Endothelial cell (in vitro differentiated cells): ENCODE measurements around the gene PARVB. TPM values are rescaled to one million over a fixed set of nuclear protein-coding genes. Genes with fewer than 3 reads are reported as not detected.

Experiments
- DNase-seq: peaks from one replicate; pipeline ENCODE4 v3.0.0; 2021; ENCODE audit warnings: low spot score
- H3K27ac Mint-ChIP-seq: one replicate; pipeline ENCODE4 v1.8.0; 2021; ENCODE audit warnings: mixed read lengths, inconsistent platforms; ENCODE audit not compliant: unreplicated experiment
- H3K27me3 Mint-ChIP-seq: one replicate; pipeline ENCODE4 v1.8.0; 2021; ENCODE audit warnings: mild to moderate bottlenecking, moderate library complexity, mixed read lengths, inconsistent platforms; ENCODE audit not compliant: unreplicated experiment
- H3K36me3 Mint-ChIP-seq: one replicate; pipeline ENCODE4 v1.8.0; 2021; ENCODE audit warnings: mild to moderate bottlenecking, low read depth, mixed read lengths, inconsistent platforms; ENCODE audit not compliant: unreplicated experiment
- H3K4me1 Mint-ChIP-seq: one replicate; pipeline ENCODE4 v1.8.0; 2021; ENCODE audit warnings: mild to moderate bottlenecking, mixed read lengths, inconsistent platforms; ENCODE audit not compliant: unreplicated experiment
- H3K4me3 Mint-ChIP-seq: one replicate; pipeline ENCODE4 v1.8.0; 2021; ENCODE audit warnings: mild to moderate bottlenecking, mixed read lengths, inconsistent platforms; ENCODE audit not compliant: unreplicated experiment
- H3K9me3 Mint-ChIP-seq: one replicate; pipeline ENCODE4 v1.8.0; 2021; ENCODE audit warnings: mixed read lengths, inconsistent platforms; ENCODE audit not compliant: unreplicated experiment
- total RNA-seq: library from RNA; stranded (reverse); fragmentation: NEBNext Ultra II Directional; extraction: Animal tissue kit (Norgen Biotek cat#: 25700); gene quantifications from one replicate; pipeline ENCODE4 v1.2.1, GENCODE V29; 2021; ENCODE audit not compliant: unreplicated experiment
- TF ChIP-seq, protein P1 (sequence below): fragments of 200-600 bp; sonication (generic); IDR thresholded peaks from one replicate; pipeline ENCODE4 v1.5.0; 2021; ENCODE audit warnings: antibody characterized with exemption; ENCODE audit not compliant: unreplicated experiment

Gene PARVB
- total RNA-seq, 1 donor from 2014 or later, result 105 TPM

- no peaks in the 10 kb centered on the region for H3K9me3 Mint-ChIP-seq
- H3K36me3 Mint-ChIP-seq, result peaks cover 26% of the 10 kb centered on the region
- peaks cover 4% of the 10 kb centered on the region for H3K27me3 Mint-ChIP-seq
- no peak overlapping the region for H3K27ac Mint-ChIP-seq
- peaks cover 10% of the 10 kb centered on the region for H3K4me1 Mint-ChIP-seq
- H3K4me3 Mint-ChIP-seq, result peak overlapping the region; percentile 65
- TF ChIP-seq, protein P1, sequence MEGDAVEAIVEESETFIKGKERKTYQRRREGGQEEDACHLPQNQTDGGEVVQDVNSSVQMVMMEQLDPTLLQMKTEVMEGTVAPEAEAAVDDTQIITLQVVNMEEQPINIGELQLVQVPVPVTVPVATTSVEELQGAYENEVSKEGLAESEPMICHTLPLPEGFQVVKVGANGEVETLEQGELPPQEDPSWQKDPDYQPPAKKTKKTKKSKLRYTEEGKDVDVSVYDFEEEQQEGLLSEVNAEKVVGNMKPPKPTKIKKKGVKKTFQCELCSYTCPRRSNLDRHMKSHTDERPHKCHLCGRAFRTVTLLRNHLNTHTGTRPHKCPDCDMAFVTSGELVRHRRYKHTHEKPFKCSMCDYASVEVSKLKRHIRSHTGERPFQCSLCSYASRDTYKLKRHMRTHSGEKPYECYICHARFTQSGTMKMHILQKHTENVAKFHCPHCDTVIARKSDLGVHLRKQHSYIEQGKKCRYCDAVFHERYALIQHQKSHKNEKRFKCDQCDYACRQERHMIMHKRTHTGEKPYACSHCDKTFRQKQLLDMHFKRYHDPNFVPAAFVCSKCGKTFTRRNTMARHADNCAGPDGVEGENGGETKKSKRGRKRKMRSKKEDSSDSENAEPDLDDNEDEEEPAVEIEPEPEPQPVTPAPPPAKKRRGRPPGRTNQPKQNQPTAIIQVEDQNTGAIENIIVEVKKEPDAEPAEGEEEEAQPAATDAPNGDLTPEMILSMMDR, result no peak
- no peak for DNase-seq
Observed at GRCh38 chr22:44102121-44102520, 78.0 kb downstream of the PARVB start.

GRCh38 chr22:44102856-44103255 lies 78.8 kb downstream of the PARVB start:
- no peak for DNase-seq
- peaks cover 14% of the 10 kb centered on the region for H3K4me1 Mint-ChIP-seq
- H3K9me3 Mint-ChIP-seq, result no peaks in the 10 kb centered on the region
- peaks cover 26% of the 10 kb centered on the region for H3K36me3 Mint-ChIP-seq
- no peak overlapping the region for H3K27ac Mint-ChIP-seq
- TF ChIP-seq, protein P1, result no peak
- H3K4me3 Mint-ChIP-seq, result no peak overlapping the region
- H3K27me3 Mint-ChIP-seq, result peaks cover 4% of the 10 kb centered on the region

DNA sequence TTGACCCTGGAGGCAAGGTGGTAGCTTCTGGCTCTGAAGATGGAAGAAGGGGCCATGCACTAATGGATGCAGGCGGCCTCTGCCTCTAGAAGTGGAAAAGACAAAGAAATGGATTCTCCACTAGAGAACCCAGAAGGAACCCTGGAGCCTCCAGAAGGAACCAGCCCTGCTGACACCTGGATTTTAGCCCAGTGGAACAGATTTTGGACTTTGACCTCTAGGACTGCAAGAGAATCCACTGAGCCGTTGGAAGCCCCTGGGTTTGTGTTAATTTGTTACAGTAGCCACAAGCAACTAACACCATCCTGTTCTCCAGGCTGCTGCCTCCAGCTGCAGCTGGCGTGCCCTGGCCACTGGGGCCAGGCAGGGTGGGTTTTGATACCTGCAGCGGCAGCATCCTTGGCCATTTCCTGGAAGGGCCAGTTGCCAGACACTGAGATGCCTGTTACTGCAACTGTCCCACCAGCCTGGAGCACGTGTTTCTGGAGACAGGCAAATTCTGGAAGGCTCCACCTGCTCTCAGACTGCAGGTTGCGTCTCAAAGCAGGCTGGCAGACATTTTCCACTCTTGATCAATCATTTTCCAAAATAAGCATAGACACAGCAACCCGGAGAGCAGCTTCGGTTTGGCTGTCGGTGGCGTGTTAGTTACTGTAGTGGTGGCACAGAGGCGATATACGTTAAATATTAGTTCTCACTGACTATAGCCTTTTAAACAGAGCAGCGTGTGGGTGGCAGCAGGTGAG lies 79.8 kb downstream of the PARVB start:
- Mint-ChIP-seq H3K36me3 (peaks cover 26% of the 10 kb centered on the region), H3K27ac (no peak overlapping the region), H3K4me3 (no peak overlapping the region), H3K27me3 (peaks cover 2% of the 10 kb centered on the region), H3K4me1 (peaks cover 22% of the 10 kb centered on the region), H3K9me3 (no peaks in the 10 kb centered on the region)
- DNase-seq, result no peak
- TF ChIP-seq, protein P1, result no peak

DNA sequence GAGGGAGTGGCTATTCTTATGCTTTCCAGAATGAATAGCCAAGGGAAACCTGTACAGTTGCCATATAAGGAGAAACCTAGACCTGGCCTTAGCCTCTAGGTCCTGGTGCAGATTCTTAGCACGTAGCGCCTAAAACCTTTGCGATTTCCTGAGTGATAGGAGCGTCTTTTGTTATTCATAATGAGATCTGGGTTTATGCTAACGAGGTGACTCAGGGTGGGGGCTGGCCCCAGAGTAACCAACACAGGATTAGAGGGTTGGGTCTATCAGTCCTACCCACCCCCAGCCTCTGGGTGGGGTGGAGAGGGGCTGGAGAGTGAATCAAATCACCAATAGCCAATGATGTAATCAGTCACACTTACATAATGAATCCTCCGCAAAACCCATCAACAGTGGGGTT lies 83.2 kb downstream of the PARVB start:
- Mint-ChIP-seq H3K36me3 (peaks cover 25% of the 10 kb centered on the region), H3K4me3 (no peak overlapping the region), H3K9me3 (no peaks in the 10 kb centered on the region), H3K27ac (no peak overlapping the region), H3K27me3 (no peaks in the 10 kb centered on the region), H3K4me1 (peaks cover 34% of the 10 kb centered on the region)
- no peak for DNase-seq
- TF ChIP-seq, protein P1, result no peak

DNA sequence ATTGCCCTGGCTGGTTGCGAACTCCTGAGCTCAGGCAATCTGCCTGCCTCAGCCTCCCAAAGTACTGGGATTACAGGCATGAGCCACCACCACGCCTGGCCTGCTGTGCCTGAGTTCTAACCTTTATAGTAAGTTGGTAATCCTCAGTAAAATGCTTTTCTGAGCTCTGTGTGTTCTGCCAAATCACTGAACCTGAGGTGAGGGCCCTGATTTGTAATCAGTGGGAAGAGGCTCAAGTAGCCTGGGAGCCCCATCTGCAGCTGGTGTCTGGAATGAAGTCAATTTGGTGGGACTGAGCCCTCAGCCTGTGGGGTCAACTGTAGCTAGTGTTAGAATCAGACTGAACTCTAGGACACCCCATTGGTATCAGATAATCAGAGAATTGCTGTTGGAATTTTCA lies 84.0 kb downstream of the PARVB start:
- Mint-ChIP-seq H3K27ac (peak overlapping the region; percentile 89), H3K4me3 (no peak overlapping the region), H3K27me3 (no peaks in the 10 kb centered on the region), H3K36me3 (peaks cover 19% of the 10 kb centered on the region), H3K9me3 (no peaks in the 10 kb centered on the region), H3K4me1 (peaks cover 34% of the 10 kb centered on the region)
- TF ChIP-seq, protein P1, result no peak
- no peak for DNase-seq
